GM23338 (cell line): ENCODE data around the gene CELSR1. TPM values are rescaled to one million over a fixed set of nuclear protein-coding genes. Genes with fewer than 3 reads are reported as not detected.

Experiments
- ATAC-seq: fragments of 200-7000 bp; cut with Tn5 transposase; 3 replicates; pipeline ENCODE4 v1.9.1; 2020
- DNase-seq: peaks from one replicate; pipeline ENCODE4 v3.0.0-alpha.2; 2015; ENCODE audit warnings: low spot score
- H2AFZ ChIP-seq: fragments of 200-600 bp; sonication (generic); 2 replicates; pipeline ENCODE4 v1.8.0; 2016; ENCODE audit warnings: antibody characterized with exemption, mild to moderate bottlenecking, moderate library complexity
- H3F3A ChIP-seq: fragments of 200-600 bp; sonication (generic); replicated peaks from 2 replicates; pipeline ENCODE4 v1.8.0; 2017; ENCODE audit warnings: antibody characterized with exemption, mixed run types, low read depth
- H3K27ac ChIP-seq: fragments of 200-600 bp; sonication (generic); 2 replicates; pipeline ENCODE4 v1.6.1; 2016; ENCODE audit warnings: low read depth
- H3K27me3 ChIP-seq: fragments of 200-600 bp; sonication (generic); 2 replicates; pipeline ENCODE4 v1.8.0; 2016; ENCODE audit warnings: mild to moderate bottlenecking, mixed run types, moderate library complexity; ENCODE audit not compliant: insufficient read depth
- H3K36me3 ChIP-seq: fragments of 200-600 bp; sonication (generic); 2 replicates; pipeline ENCODE4 v1.8.0; 2016; ENCODE audit warnings: mild to moderate bottlenecking; ENCODE audit not compliant: insufficient read depth
- H3K4me1 ChIP-seq: fragments of 200-600 bp; sonication (generic); 2 replicates; pipeline ENCODE4 v1.8.0; 2016; ENCODE audit warnings: mild to moderate bottlenecking, moderate library complexity; ENCODE audit not compliant: insufficient read depth
- H3K4me2 ChIP-seq: fragments of 200-600 bp; sonication (generic); 2 replicates; pipeline ENCODE4 v1.7.1; 2017; ENCODE audit warnings: mixed run types
- H3K4me3 ChIP-seq: fragments of 200-600 bp; sonication (generic); 2 replicates; pipeline ENCODE4 v1.6.1; 2016; ENCODE audit warnings: mixed run types
- H3K79me2 ChIP-seq: fragments of 200-600 bp; sonication (generic); replicated peaks from 2 replicates; pipeline ENCODE4 v1.8.0; 2017; ENCODE audit warnings: mild to moderate bottlenecking; ENCODE audit not compliant: insufficient read depth
- H3K9me2 ChIP-seq: fragments of 200-600 bp; sonication (generic); 2 replicates; pipeline ENCODE4 v1.8.0; 2017; ENCODE audit not compliant: insufficient read depth
- H4K20me1 ChIP-seq: fragments of 200-600 bp; sonication (generic); replicated peaks from 2 replicates; pipeline ENCODE4 v1.8.0; 2017; ENCODE audit warnings: mild to moderate bottlenecking; ENCODE audit not compliant: insufficient read depth
- H3K27ac Mint-ChIP-seq: 2 replicates; pipeline ENCODE4 v1.8.0; 2020; ENCODE audit warnings: inconsistent platforms, mild to moderate bottlenecking, moderate library complexity, mixed read lengths
- H3K27me3 Mint-ChIP-seq: 3 replicates; pipeline ENCODE4 v1.8.0; 2022; ENCODE audit warnings: low read depth, mild to moderate bottlenecking, moderate library complexity, mixed read lengths, inconsistent platforms; ENCODE audit not compliant: insufficient read depth, poor library complexity
- H3K36me3 Mint-ChIP-seq: 3 replicates; pipeline ENCODE4 v1.8.0; 2021; ENCODE audit warnings: low read depth, mild to moderate bottlenecking, inconsistent platforms, moderate library complexity, mixed read lengths
- H3K4me1 Mint-ChIP-seq: 3 replicates; pipeline ENCODE4 v1.8.0; 2020; ENCODE audit warnings: mild to moderate bottlenecking, inconsistent platforms, mixed read lengths
- H3K4me3 Mint-ChIP-seq: 3 replicates; pipeline ENCODE4 v1.8.0; 2021; ENCODE audit warnings: moderate library complexity, mild to moderate bottlenecking, inconsistent platforms, mixed read lengths
- H3K9me3 Mint-ChIP-seq: 3 replicates; pipeline ENCODE4 v1.8.0; 2020; ENCODE audit warnings: moderate library complexity, mild to moderate bottlenecking, inconsistent platforms, mixed read lengths
- CREB1 ChIP-seq: fragments of 250-450 bp; sonication (Bioruptor Pico); IDR thresholded peaks from 2 replicates; pipeline ENCODE4 v1.5.0; 2020; ENCODE audit warnings: low read depth, mild to moderate bottlenecking, moderate library complexity
- CTCF ChIP-seq, 2 experiments: fragments of 200-600 bp in 1 of 2; sonication (generic) in 1 of 2; conservative IDR thresholded peaks; 2 replicates each; pipeline versions ENCODE4 v1.5.1 to v1.6.1; 2016 to 2017; ENCODE audit warnings: antibody characterized with exemption in 2 of 2, low read depth in 2 of 2, mild to moderate bottlenecking in 2 of 2, moderate library complexity in 1 of 2
- ETS1 ChIP-seq: IDR thresholded peaks from 2 replicates; pipeline ENCODE4 v1.6.1; 2016; ENCODE audit warnings: antibody characterized with exemption
- EZH2 ChIP-seq: fragments of 200-600 bp; sonication (generic); IDR thresholded peaks from one replicate; pipeline ENCODE4 v1.8.0; 2017; ENCODE audit warnings: antibody characterized with exemption, mild to moderate bottlenecking, low read depth; ENCODE audit not compliant: unreplicated experiment
- EZH2phosphoT487 ChIP-seq: fragments of 200-600 bp; sonication (generic); IDR thresholded peaks from one replicate; pipeline ENCODE4 v1.8.1; 2018; ENCODE audit warnings: antibody characterized with exemption; ENCODE audit not compliant: unreplicated experiment
- JUNB ChIP-seq: IDR thresholded peaks from one replicate; pipeline ENCODE4 v1.6.1; 2016; ENCODE audit warnings: antibody characterized with exemption; ENCODE audit not compliant: unreplicated experiment
- NANOG ChIP-seq: IDR thresholded peaks from 2 replicates; pipeline ENCODE4 v1.6.1; 2016; ENCODE audit warnings: antibody characterized with exemption, borderline replicate concordance
- POLR2AphosphoS5 ChIP-seq: IDR thresholded peaks from 2 replicates; pipeline ENCODE4 v1.6.1; 2016; ENCODE audit warnings: antibody characterized with exemption, low read depth
- STAT1 ChIP-seq: IDR thresholded peaks from one replicate; pipeline ENCODE4 v1.6.1; 2016; ENCODE audit warnings: antibody characterized with exemption; ENCODE audit not compliant: unreplicated experiment
- ZNF114 ChIP-seq: fragments of 250-450 bp; sonication (Bioruptor Pico); IDR thresholded peaks from 2 replicates; pipeline ENCODE4 v1.5.0; 2020; ENCODE audit warnings: mild to moderate bottlenecking, moderate library complexity
- ZNF331 ChIP-seq: fragments of 250-450 bp; sonication (Bioruptor Pico); IDR thresholded peaks from 2 replicates; pipeline ENCODE4 v1.5.0; 2020; ENCODE audit warnings: low read depth, mild to moderate bottlenecking, moderate library complexity
- polyA plus RNA-seq: library from polyadenylated mRNA; unstranded; fragments of >200 nt; fragmentation: Nextera tagmentation; extraction: Ambion mirVana; gene quantifications from 2 replicates; pipeline ENCODE4 v1.2.1, GENCODE V29; 2016
- total RNA-seq: library from RNA; depleted of rRNA; stranded (reverse); fragments of >200 nt; shearing (Covaris generic); gene quantifications from 2 replicates; pipeline ENCODE4 v1.2.3, GENCODE V29; 2014
- TF ChIP-seq, protein P1 (sequence below): IDR thresholded peaks from one replicate; pipeline ENCODE4 v1.6.1; 2018; ENCODE audit warnings: antibody characterized with exemption; ENCODE audit not compliant: unreplicated experiment
- TF ChIP-seq, protein P2 (sequence below): fragments of 250-450 bp; sonication (Bioruptor Pico); IDR thresholded peaks from 2 replicates; pipeline ENCODE4 v1.5.0; 2020; ENCODE audit warnings: mild to moderate bottlenecking, moderate library complexity

CELSR1 gene
- total and polyA plus RNA-seq, 2 experiments from 2014 or later: 4.8 to 20.4 TPM

DNA sequence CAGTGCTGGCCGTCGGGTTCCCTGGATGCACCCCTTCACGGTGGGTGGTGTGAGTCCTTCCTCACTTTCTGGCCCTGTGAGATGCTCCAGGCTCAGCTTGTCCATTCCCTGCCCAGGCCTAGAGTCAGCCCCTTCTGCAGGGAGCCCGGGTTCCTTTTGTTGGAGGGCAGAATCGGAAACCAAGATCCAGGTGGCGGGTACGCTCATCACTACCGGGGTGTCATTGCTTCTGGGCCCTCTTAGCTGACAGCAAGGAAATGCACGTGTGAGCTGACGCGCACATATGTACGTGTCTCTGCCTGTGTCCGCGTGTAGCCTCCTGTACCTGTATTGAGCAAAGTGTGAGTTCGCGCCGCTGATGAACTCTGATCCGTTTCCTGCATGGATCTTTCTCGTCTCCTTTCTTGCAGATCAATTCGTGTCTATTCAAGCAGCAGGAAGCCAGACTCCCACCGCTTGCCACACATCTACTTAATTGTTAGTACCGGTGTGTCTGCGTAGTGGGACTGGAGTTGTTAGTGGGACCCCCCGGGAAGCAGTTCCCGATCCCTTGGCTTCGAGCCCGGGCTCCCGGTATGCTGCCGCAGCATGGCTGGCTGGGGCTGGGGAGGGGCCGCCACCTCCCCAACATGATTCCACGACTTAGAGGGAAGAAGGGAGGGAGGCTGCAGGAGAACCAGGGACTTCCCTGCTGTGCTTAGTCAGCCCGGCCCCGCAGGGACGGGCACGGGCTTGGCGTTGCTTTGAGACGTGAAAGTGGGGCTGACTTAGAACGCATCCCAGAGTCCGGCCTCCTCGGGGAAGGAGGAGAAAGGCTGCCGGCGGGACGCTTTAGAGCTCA, 46.9 kb upstream of the CELSR1 start:
- TF ChIP-seq NANOG: no peak
- no peak for TF ChIP-seq ETS1
- TF ChIP-seq, protein P1, sequence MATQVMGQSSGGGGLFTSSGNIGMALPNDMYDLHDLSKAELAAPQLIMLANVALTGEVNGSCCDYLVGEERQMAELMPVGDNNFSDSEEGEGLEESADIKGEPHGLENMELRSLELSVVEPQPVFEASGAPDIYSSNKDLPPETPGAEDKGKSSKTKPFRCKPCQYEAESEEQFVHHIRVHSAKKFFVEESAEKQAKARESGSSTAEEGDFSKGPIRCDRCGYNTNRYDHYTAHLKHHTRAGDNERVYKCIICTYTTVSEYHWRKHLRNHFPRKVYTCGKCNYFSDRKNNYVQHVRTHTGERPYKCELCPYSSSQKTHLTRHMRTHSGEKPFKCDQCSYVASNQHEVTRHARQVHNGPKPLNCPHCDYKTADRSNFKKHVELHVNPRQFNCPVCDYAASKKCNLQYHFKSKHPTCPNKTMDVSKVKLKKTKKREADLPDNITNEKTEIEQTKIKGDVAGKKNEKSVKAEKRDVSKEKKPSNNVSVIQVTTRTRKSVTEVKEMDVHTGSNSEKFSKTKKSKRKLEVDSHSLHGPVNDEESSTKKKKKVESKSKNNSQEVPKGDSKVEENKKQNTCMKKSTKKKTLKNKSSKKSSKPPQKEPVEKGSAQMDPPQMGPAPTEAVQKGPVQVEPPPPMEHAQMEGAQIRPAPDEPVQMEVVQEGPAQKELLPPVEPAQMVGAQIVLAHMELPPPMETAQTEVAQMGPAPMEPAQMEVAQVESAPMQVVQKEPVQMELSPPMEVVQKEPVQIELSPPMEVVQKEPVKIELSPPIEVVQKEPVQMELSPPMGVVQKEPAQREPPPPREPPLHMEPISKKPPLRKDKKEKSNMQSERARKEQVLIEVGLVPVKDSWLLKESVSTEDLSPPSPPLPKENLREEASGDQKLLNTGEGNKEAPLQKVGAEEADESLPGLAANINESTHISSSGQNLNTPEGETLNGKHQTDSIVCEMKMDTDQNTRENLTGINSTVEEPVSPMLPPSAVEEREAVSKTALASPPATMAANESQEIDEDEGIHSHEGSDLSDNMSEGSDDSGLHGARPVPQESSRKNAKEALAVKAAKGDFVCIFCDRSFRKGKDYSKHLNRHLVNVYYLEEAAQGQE: no peak
- TF ChIP-seq EZH2: no peak
- TF ChIP-seq CTCF (conservative IDR thresholded peaks at IDR 0.05; ENCODE audit: low read depth in 2 of 2): no peak
- no peak for TF ChIP-seq STAT1
- TF ChIP-seq POLR2AphosphoS5: no peak
- TF ChIP-seq EZH2phosphoT487: no peak
- no peak for TF ChIP-seq JUNB
- TF ChIP-seq, protein P2, sequence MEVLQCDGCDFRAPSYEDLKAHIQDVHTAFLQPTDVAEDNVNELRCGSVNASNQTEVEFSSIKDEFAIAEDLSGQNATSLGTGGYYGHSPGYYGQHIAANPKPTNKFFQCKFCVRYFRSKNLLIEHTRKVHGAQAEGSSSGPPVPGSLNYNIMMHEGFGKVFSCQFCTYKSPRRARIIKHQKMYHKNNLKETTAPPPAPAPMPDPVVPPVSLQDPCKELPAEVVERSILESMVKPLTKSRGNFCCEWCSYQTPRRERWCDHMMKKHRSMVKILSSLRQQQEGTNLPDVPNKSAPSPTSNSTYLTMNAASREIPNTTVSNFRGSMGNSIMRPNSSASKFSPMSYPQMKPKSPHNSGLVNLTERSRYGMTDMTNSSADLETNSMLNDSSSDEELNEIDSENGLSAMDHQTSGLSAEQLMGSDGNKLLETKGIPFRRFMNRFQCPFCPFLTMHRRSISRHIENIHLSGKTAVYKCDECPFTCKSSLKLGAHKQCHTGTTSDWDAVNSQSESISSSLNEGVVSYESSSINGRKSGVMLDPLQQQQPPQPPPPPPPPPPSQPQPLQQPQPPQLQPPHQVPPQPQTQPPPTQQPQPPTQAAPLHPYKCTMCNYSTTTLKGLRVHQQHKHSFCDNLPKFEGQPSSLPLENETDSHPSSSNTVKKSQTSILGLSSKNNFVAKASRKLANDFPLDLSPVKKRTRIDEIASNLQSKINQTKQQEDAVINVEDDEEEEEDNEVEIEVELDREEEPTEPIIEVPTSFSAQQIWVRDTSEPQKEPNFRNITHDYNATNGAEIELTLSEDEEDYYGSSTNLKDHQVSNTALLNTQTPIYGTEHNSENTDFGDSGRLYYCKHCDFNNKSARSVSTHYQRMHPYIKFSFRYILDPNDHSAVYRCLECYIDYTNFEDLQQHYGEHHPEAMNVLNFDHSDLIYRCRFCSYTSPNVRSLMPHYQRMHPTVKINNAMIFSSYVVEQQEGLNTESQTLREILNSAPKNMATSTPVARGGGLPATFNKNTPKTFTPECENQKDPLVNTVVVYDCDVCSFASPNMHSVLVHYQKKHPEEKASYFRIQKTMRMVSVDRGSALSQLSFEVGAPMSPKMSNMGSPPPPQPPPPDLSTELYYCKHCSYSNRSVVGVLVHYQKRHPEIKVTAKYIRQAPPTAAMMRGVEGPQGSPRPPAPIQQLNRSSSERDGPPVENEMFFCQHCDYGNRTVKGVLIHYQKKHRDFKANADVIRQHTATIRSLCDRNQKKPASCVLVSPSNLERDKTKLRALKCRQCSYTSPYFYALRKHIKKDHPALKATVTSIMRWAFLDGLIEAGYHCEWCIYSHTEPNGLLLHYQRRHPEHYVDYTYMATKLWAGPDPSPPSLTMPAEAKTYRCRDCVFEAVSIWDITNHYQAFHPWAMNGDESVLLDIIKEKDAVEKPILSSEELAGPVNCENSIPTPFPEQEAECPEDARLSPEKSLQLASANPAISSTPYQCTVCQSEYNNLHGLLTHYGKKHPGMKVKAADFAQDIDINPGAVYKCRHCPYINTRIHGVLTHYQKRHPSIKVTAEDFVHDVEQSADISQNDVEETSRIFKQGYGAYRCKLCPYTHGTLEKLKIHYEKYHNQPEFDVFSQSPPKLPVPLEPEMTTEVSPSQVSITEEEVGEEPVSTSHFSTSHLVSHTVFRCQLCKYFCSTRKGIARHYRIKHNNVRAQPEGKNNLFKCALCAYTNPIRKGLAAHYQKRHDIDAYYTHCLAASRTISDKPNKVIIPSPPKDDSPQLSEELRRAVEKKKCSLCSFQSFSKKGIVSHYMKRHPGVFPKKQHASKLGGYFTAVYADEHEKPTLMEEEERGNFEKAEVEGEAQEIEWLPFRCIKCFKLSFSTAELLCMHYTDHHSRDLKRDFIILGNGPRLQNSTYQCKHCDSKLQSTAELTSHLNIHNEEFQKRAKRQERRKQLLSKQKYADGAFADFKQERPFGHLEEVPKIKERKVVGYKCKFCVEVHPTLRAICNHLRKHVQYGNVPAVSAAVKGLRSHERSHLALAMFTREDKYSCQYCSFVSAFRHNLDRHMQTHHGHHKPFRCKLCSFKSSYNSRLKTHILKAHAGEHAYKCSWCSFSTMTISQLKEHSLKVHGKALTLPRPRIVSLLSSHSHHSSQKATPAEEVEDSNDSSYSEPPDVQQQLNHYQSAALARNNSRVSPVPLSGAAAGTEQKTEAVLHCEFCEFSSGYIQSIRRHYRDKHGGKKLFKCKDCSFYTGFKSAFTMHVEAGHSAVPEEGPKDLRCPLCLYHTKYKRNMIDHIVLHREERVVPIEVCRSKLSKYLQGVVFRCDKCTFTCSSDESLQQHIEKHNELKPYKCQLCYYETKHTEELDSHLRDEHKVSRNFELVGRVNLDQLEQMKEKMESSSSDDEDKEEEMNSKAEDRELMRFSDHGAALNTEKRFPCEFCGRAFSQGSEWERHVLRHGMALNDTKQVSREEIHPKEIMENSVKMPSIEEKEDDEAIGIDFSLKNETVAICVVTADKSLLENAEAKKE (CRISPR knock-in tag): no peak
- no peak for TF ChIP-seq ZNF114 (CRISPR knock-in tag)
- TF ChIP-seq ZNF331 (CRISPR knock-in tag): no peak
- no peak for TF ChIP-seq CREB1 (CRISPR knock-in tag)
- peaks cover 16% of the 10 kb centered on the region; the same call in 1 of the 2 replicates for H3K4me1 ChIP-seq
- H3K36me3 ChIP-seq: no peaks in the 10 kb centered on the region
- H3K4me3 ChIP-seq: no peak overlapping the region
- Mint-ChIP-seq H3K27ac (no peak overlapping the region), H3K4me3 (no peak overlapping the region), H3K4me1 (peaks cover 59% of the 10 kb centered on the region), H3K9me3 (no peaks in the 10 kb centered on the region), H3K36me3 (no peaks in the 10 kb centered on the region), H3K27me3 (peaks cover 16% of the 10 kb centered on the region)
- no peak overlapping the region for H2AFZ ChIP-seq
- no peak overlapping the region for H3K27ac ChIP-seq
- H3F3A ChIP-seq: no peaks in the 10 kb centered on the region
- DNase-seq (no peak), ATAC-seq (peak; percentile 32)
- peak overlapping the region; percentile 32; the same call in 1 of the 2 replicates for H3K4me2 ChIP-seq
- no peaks in the 10 kb centered on the region for H3K27me3 ChIP-seq
- no peaks in the 10 kb centered on the region for H3K9me2 ChIP-seq
- H3K79me2 ChIP-seq: peaks cover 47% of the 10 kb centered on the region
- no peaks in the 10 kb centered on the region; the same call in 1 of the 2 replicates for H4K20me1 ChIP-seq
